PC-3 (cell line): Measurements from ENCODE around the gene FRMD4B. TPM values are rescaled to one million over a fixed set of nuclear protein-coding genes. Genes with fewer than 3 reads are reported as not detected.
"Not testable (repeated sequence)": the region's sequence is repeated elsewhere in the genome, so short reads cannot be mapped to it uniquely, and the experiment has no call there.

Experiments
- ATAC-seq: fragments of 200-7000 bp; cut with Tn5 transposase; 2 replicates; pipeline ENCODE4 v1.9.1; 2020; ENCODE audit warnings: mild to moderate bottlenecking, moderate library complexity
- BruUV-seq: library from RNA; stranded (reverse); fragments of 400-500 nt; replicated peaks from 2 replicates; lab custom pipeline; 2021; lab: Mats Ljungman, UMichigan
- CTCF ChIA-PET: fragments of 300-600 bp; sonication (Branson Sonifier 250); formaldehyde crosslinking; loops from one replicate; lab custom pipeline; 2022; ENCODE audit warnings: antibody characterized with exemption; lab: Charles Lee
- POLR2A ChIA-PET: fragments of 300-600 bp; sonication (Branson Sonifier 250); formaldehyde crosslinking; loops from one replicate; lab custom pipeline; 2022; ENCODE audit warnings: antibody characterized with exemption; ENCODE audit not compliant: unreplicated experiment; lab: Charles Lee
- DNase-seq: peaks from one replicate; pipeline ENCODE4 v3.0.0-alpha.2; 2015
- H2AFZ ChIP-seq: fragments of 300-600 bp; sonication (generic); 2 replicates; pipeline ENCODE4 v1.6.0; 2016; ENCODE audit warnings: antibody characterized with exemption, low read length
- H3F3A ChIP-seq: fragments of 300-600 bp; sonication (generic); one replicate; pipeline ENCODE4 v1.6.0; 2017; ENCODE audit warnings: antibody characterized with exemption, low read length, control low read depth, mild to moderate bottlenecking; ENCODE audit not compliant: unreplicated experiment
- H3K27ac ChIP-seq: fragments of 300-600 bp; sonication (generic); 2 replicates; pipeline ENCODE4 v1.5.1; 2016; ENCODE audit warnings: mild to moderate bottlenecking, low read length
- H3K27me3 ChIP-seq: fragments of 300-600 bp; sonication (generic); 2 replicates; pipeline ENCODE4 v1.6.1; 2016; ENCODE audit warnings: low read length, mixed read lengths
- H3K36me3 ChIP-seq: fragments of 300-600 bp; sonication (generic); 2 replicates; pipeline ENCODE4 v1.6.1; 2016; ENCODE audit warnings: low read depth, mixed run types, low read length, mixed read lengths
- H3K4me1 ChIP-seq: fragments of 300-600 bp; sonication (generic); 2 replicates; pipeline ENCODE4 v1.5.1; 2016; ENCODE audit warnings: low read length; ENCODE audit not compliant: insufficient read depth
- H3K4me2 ChIP-seq: fragments of 300-600 bp; sonication (generic); 2 replicates; pipeline ENCODE4 v1.6.0; 2016; ENCODE audit warnings: low read length
- H3K4me3 ChIP-seq: fragments of 300-600 bp; sonication (generic); 2 replicates; pipeline ENCODE4 v1.5.1; 2016; ENCODE audit warnings: mild to moderate bottlenecking, low read length, mixed read lengths
- H3K79me2 ChIP-seq: fragments of 300-600 bp; sonication (generic); 2 replicates; pipeline ENCODE4 v1.6.1; 2017; ENCODE audit warnings: low read length, mixed read lengths
- H3K9ac ChIP-seq: fragments of 300-600 bp; sonication (generic); 2 replicates; pipeline ENCODE4 v1.6.0; 2016; ENCODE audit warnings: mild to moderate bottlenecking, low read length
- H3K9me2 ChIP-seq: fragments of 300-600 bp; sonication (generic); replicated peaks from 2 replicates; pipeline ENCODE4 v1.6.1; 2016; ENCODE audit warnings: mixed run types, low read length, mixed read lengths
- H3K9me3 ChIP-seq: fragments of 300-600 bp; sonication (generic); 2 replicates; pipeline ENCODE4 v1.6.1; 2016; ENCODE audit warnings: low read length, mixed read lengths
- H4K20me1 ChIP-seq: fragments of 300-600 bp; sonication (generic); 2 replicates; pipeline ENCODE4 v1.6.1; 2016; ENCODE audit warnings: low read length, mixed read lengths
- EZH2 ChIP-seq: fragments of 300-600 bp; sonication (generic); IDR thresholded peaks from one replicate; pipeline ENCODE4 v1.6.1; 2017; ENCODE audit warnings: antibody characterized with exemption, mild to moderate bottlenecking, low read length; ENCODE audit not compliant: unreplicated experiment
- EZH2phosphoT487 ChIP-seq: fragments of 300-600 bp; sonication (generic); IDR thresholded peaks from 2 replicates; pipeline ENCODE4 v1.6.1; 2018; ENCODE audit warnings: mild to moderate bottlenecking, antibody characterized with exemption, low read length, borderline replicate concordance
- intact Hi-C: fragments of 100-400 bp; cut with micrococcal nuclease; formaldehyde crosslinking; loops from 2 replicates; pipeline ENCODE4 v1.9.0; 2023
- total RNA-seq: library from RNA; depleted of rRNA; stranded (reverse); fragments of >200 nt; gene quantifications from 2 replicates; pipeline ENCODE4 v1.2.3, GENCODE V29; 2014
- TF ChIP-seq, protein P1 (sequence below): fragments of 300-600 bp; sonication (generic); conservative IDR thresholded peaks from 2 replicates; pipeline ENCODE4 v1.5.1; 2017; ENCODE audit warnings: antibody characterized with exemption, low read depth, mild to moderate bottlenecking, low read length

The FRMD4B gene
- total RNA-seq, 1 experiment from 2014 or later: 5.7 TPM

DNA sequence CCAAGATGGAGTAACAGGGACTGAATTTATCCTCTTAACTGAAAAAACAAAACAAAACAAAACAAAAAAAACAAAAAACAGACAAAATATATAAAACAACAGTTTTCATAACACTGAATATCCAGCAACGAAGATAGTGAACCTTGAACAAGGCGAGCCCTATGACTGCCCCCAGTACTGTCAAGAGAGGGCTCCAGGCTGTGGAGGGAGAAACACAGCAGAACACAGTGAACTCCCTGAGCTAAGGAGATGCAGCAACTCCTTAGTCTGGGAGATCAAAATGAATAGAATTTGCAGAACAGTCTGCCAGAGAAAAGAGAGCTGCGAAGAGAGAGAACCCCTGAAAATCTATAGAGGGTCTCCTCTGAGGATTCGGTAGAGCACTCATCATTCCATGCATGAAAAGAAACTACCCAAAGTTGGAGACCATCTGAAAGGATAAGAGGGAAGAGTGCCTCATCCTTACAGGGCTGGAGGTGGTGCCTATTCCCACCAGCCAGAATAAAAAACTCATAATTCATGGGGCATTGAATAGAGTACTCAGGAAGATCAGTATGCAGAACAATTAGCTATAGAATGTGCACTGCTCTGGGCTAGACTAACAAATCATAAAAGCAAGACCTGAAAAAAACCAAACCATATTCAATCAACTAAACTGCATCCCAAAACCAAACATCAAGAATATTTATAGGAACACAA is 101.8 kb downstream of the FRMD4B start:
- Histone ChIP-seq H3K9ac (no peak overlapping the region), H4K20me1 (no peaks in the 10 kb centered on the region), H3F3A (no peaks in the 10 kb centered on the region), H3K4me2 (no peak overlapping the region), H2AFZ (no peak overlapping the region), H3K27me3 (no peaks in the 10 kb centered on the region), H3K9me2 (no peaks in the 10 kb centered on the region), H3K27ac (peak overlapping the region; percentile 59), H3K4me3 (no peak overlapping the region), H3K36me3 (no peaks in the 10 kb centered on the region), H3K4me1 (peaks cover 11% of the 10 kb centered on the region; the same call in 1 of the 2 replicates), H3K9me3 (no peaks in the 10 kb centered on the region), H3K79me2 (no peaks in the 10 kb centered on the region)
- ChIA-PET POLR2A (no interaction called here), CTCF (no interaction called here)
- TF ChIP-seq, protein P1, sequence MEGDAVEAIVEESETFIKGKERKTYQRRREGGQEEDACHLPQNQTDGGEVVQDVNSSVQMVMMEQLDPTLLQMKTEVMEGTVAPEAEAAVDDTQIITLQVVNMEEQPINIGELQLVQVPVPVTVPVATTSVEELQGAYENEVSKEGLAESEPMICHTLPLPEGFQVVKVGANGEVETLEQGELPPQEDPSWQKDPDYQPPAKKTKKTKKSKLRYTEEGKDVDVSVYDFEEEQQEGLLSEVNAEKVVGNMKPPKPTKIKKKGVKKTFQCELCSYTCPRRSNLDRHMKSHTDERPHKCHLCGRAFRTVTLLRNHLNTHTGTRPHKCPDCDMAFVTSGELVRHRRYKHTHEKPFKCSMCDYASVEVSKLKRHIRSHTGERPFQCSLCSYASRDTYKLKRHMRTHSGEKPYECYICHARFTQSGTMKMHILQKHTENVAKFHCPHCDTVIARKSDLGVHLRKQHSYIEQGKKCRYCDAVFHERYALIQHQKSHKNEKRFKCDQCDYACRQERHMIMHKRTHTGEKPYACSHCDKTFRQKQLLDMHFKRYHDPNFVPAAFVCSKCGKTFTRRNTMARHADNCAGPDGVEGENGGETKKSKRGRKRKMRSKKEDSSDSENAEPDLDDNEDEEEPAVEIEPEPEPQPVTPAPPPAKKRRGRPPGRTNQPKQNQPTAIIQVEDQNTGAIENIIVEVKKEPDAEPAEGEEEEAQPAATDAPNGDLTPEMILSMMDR: no peak
- DNase-seq (no peak), ATAC-seq (no peak)
- no TSS peak for BruUV-seq
- intact Hi-C loops: loop anchor here (5.0 kb wide), 1 partner anchor 82 kb away; no protein-coding TSS in a partner anchor

DNA sequence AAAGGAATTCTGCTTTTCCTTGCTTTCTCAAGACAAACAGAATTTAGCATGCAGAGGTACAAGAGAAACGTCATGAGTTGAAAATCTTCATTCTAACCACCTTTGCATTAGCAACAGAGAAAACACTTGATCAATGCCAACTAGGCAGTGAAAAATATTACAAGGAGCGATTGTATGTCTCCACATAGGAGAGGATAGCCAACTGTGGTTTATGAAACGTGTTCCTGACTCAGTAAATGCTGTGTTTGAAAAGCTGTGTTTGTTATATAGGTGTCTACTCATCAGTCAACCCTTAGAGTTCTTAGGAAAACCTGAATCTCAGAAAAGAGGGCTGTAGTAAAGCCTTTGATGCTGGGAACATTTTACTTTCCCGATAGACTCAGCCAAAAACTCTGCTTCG is 102.4 kb downstream of the FRMD4B start:
- Histone ChIP-seq H3K27me3 (no peaks in the 10 kb centered on the region), H3K9ac (no peak overlapping the region), H3K4me2 (no peak overlapping the region), H3K4me1 (peaks cover 7% of the 10 kb centered on the region; the same call in 1 of the 2 replicates), H2AFZ (no peak overlapping the region), H3K27ac (peak overlapping the region; percentile 59), H3K4me3 (no peak overlapping the region), H3K79me2 (no peaks in the 10 kb centered on the region), H3K9me2 (no peaks in the 10 kb centered on the region), H3K9me3 (no peaks in the 10 kb centered on the region), H3F3A (no peaks in the 10 kb centered on the region), H3K36me3 (no peaks in the 10 kb centered on the region), H4K20me1 (no peaks in the 10 kb centered on the region)
- POLR2A ChIA-PET: interaction anchor here (0.6 to 0.7 kb wide), 2 partner anchors 21 to 84 kb away, joined by 3 to 4 read pairs; no protein-coding TSS in a partner anchor
- TF ChIP-seq EZH2phosphoT487 (no peak), EZH2 (no peak)
- TF ChIP-seq, protein P1: no peak
- ATAC-seq: peak; percentile 72
- DNase-seq: peak; percentile 64
- no TSS peak for BruUV-seq
- intact Hi-C loops: loop anchor here (5.0 kb wide), 1 partner anchor 81 kb away; no protein-coding TSS in a partner anchor
- CTCF ChIA-PET: no interaction called here

DNA sequence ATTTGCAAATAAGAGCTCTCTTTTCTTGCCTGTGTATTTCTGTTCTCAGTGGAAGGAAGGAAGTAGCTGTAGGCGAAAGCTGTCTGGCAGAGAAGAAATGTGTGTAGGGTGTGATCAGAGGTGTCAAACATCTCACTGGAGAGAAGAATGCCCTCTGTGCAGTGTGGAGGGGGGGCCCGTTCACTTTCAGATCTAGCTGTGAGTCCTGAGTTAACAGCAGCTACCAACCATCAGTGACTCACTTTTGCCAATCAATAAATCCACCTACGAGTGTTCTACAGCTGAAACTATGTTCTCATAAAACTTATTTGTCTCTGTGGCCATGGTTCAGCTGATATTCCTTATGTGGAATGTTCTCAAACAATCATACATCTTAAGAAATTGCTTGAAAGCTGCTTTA is 103.7 kb downstream of the FRMD4B start:
- H4K20me1 ChIP-seq: no peaks in the 10 kb centered on the region
- H3K4me1 ChIP-seq: peaks cover 3% of the 10 kb centered on the region; the same call in 1 of the 2 replicates
- H3K27ac ChIP-seq: peak overlapping the region; percentile 30
- peak; percentile 35 for DNase-seq
- no peaks in the 10 kb centered on the region for H3K27me3 ChIP-seq
- ATAC-seq: peak; percentile 82
- H3K9ac ChIP-seq: no peak overlapping the region
- no peaks in the 10 kb centered on the region for H3F3A ChIP-seq
- no peaks in the 10 kb centered on the region for H3K9me2 ChIP-seq
- intact Hi-C loops: loop anchor here (5.0 kb wide), 1 partner anchor 80 kb away; no protein-coding TSS in a partner anchor
- BruUV-seq: no TSS peak
- no peaks in the 10 kb centered on the region for H3K79me2 ChIP-seq
- no peak overlapping the region for H2AFZ ChIP-seq
- POLR2A ChIA-PET: no interaction called here
- H3K9me3 ChIP-seq: no peaks in the 10 kb centered on the region
- TF ChIP-seq EZH2phosphoT487 (no peak), EZH2 (no peak)
- TF ChIP-seq, protein P1: no peak
- no peak overlapping the region for H3K4me3 ChIP-seq
- CTCF ChIA-PET: interaction anchor here (0.6 kb wide), 1 partner anchor 17 kb away, joined by 3 read pairs; no protein-coding TSS in a partner anchor
- no peak overlapping the region for H3K4me2 ChIP-seq
- H3K36me3 ChIP-seq: no peaks in the 10 kb centered on the region

DNA sequence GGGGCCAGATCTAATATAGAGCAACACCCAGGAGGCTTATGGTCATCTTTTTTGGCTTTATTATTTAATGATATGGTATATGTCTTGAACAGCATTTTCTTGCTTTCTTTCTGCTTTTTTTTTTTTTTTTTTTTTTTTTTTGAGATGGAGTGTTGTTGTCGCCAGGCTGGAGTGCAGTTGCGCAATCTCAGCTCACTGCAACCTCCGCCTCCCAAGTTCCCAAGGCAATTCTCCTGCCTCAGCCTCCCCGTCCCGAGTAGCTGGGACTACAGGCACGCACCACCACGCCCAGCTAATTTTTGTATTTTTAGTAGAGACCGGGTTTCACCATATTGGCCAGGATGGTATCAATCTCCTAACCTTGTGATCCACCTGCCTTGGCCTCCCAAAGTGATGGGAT is 108.5 kb downstream of the FRMD4B start:
- CTCF ChIA-PET, POLR2A ChIA-PET, H3K36me3 ChIP-seq, H2AFZ ChIP-seq, H4K20me1 ChIP-seq, H3K4me3 ChIP-seq, H3K9ac ChIP-seq, BruUV-seq, H3K79me2 ChIP-seq, intact Hi-C loops, H3K9me3 ChIP-seq, ATAC-seq, H3K4me2 ChIP-seq, H3F3A ChIP-seq, H3K27me3 ChIP-seq, H3K9me2 ChIP-seq, H3K4me1 ChIP-seq, H3K27ac ChIP-seq, DNase-seq: not testable (repeated sequence)
